A673 (cell line): ENCODE data around the gene TAF6L. TPM values are rescaled to one million over a fixed set of nuclear protein-coding genes. Genes with fewer than 3 reads are reported as not detected.
A peak's percentile ranks its signal among the peaks of the same experiment; 100 is the strongest.

Experiments used
- BruUV-seq: library from RNA; stranded (reverse); fragments of 400-500 nt; replicated peaks from 2 replicates; lab custom pipeline; 2021; lab: Mats Ljungman, UMichigan
- CTCF ChIA-PET: fragments of 300-600 bp; sonication (Branson Sonifier 250); formaldehyde crosslinking; loops from one replicate; lab custom pipeline; 2022; ENCODE audit warnings: antibody characterized with exemption; lab: Charles Lee
- POLR2A ChIA-PET: fragments of 300-600 bp; sonication (Branson Sonifier 250); formaldehyde crosslinking; loops from one replicate; lab custom pipeline; 2022; ENCODE audit warnings: antibody characterized with exemption; ENCODE audit not compliant: low non-redundant PET; lab: Charles Lee
- DNase-seq: peaks from one replicate; pipeline ENCODE4 v3.0.0-alpha.2; 2015; ENCODE audit warnings: low spot score
- H3K27ac ChIP-seq: fragments of 200-600 bp; sonication (generic); 2 replicates; pipeline ENCODE4 v1.5.1; 2016; ENCODE audit warnings: mixed run types, low read depth, mild to moderate bottlenecking, mixed read lengths, antibody characterized with exemption, low read length; ENCODE audit not compliant: poor library complexity, severe bottlenecking
- H3K27me3 ChIP-seq: fragments of 200-600 bp; sonication (generic); replicated peaks from 2 replicates; pipeline ENCODE4 v1.6.1; 2017; ENCODE audit warnings: mixed run types, low read depth, mild to moderate bottlenecking, mixed read lengths, antibody characterized with exemption, low read length; ENCODE audit not compliant: insufficient read depth, poor library complexity
- H3K36me3 ChIP-seq: fragments of 200-600 bp; sonication (generic); 2 replicates; pipeline ENCODE4 v1.6.1; 2016; ENCODE audit warnings: mixed run types, mild to moderate bottlenecking, mixed read lengths, antibody characterized with exemption, low read length; ENCODE audit not compliant: insufficient read depth, poor library complexity, severe bottlenecking
- H3K4me1 ChIP-seq: fragments of 200-600 bp; sonication (generic); 2 replicates; pipeline ENCODE4 v1.6.1; 2017; ENCODE audit warnings: mixed run types, mild to moderate bottlenecking, mixed read lengths, antibody characterized with exemption, low read length; ENCODE audit not compliant: insufficient read depth, poor library complexity, severe bottlenecking
- H3K4me3 ChIP-seq: fragments of 200-600 bp; sonication (generic); 2 replicates; pipeline ENCODE4 v1.5.1; 2016; ENCODE audit warnings: low read depth, mixed run types, mild to moderate bottlenecking, mixed read lengths, low read length; ENCODE audit not compliant: poor library complexity, severe bottlenecking
- H3K9me3 ChIP-seq: fragments of 200-600 bp; sonication (generic); 2 replicates; pipeline ENCODE4 v1.6.1; 2016; ENCODE audit warnings: mixed run types, low read depth, mild to moderate bottlenecking, mixed read lengths, antibody characterized with exemption, low read length; ENCODE audit not compliant: poor library complexity, severe bottlenecking
- CTCF ChIP-seq: fragments of 300-800, 200-600 bp; sonication (generic); conservative IDR thresholded peaks from 2 replicates; pipeline ENCODE4 v1.5.1; 2017; ENCODE audit warnings: low read depth, mild to moderate bottlenecking, antibody characterized with exemption, low read length, moderate library complexity, mixed read lengths
- EZH2 ChIP-seq: fragments of 200-600 bp; sonication (generic); IDR thresholded peaks from 2 replicates; pipeline ENCODE4 v1.6.1; 2017; ENCODE audit warnings: borderline replicate concordance, low read depth, mild to moderate bottlenecking, mixed read lengths, antibody characterized with exemption, low read length; ENCODE audit not compliant: poor library complexity, severe bottlenecking
- intact Hi-C: fragments of 100-400 bp; cut with micrococcal nuclease; formaldehyde crosslinking; loops from one replicate; pipeline ENCODE4 v1.10.0; 2022; ENCODE audit not compliant: unreplicated experiment
- total RNA-seq: library from RNA; stranded (reverse); gene quantifications from 2 replicates; pipeline ENCODE4 v1.2.3, GENCODE V29; 2021

TAF6L gene
- total RNA-seq, 1 experiment from 2014 or later, result 70.9 TPM

DNA sequence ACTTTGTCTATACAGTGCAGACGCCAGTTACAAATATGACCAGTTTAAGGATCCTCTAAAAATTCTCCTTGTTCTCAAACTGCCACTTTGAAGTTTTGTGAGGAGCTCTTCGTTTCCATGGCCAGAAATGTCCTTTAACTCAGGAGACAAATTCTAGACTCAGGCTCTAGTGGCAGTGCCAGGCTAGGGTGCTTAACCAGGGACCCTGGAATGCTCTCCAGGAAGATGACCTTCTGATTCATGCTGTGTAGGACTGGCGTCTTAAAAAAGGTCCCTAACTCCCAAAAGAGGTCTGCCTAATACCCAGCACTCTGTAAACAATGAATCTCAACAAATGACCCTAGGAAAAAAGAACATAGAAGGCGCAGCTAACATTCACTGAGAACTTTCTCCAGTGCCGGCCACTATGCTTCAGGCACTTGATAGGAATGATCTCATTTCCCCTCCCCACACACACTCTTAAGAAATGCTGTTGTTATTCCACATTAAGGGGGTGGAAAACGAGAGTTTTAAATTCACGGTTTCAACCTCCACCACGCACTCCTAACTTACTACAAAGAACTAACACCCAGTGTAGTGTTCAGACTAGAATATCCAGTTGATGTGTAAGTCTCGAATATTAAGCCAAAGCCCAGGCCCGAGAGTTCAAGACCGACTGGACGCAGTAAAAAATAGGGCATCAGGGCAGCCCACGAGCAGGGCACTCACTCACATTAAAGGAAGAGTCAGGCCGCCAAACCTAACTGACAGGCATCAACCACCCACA, 33.3 kb downstream of the TAF6L start:
- Histone ChIP-seq H3K4me3 (peak overlapping the region; percentile 82), H3K9me3 (no peaks in the 10 kb centered on the region), H3K36me3 (peaks cover 43% of the 10 kb centered on the region), H3K4me1 (peaks cover 19% of the 10 kb centered on the region), H3K27me3 (no peaks in the 10 kb centered on the region), H3K27ac (peak overlapping the region; percentile 87)
- TSS peak; percentile 73 for BruUV-seq
- intact Hi-C loops, result no loop called here
- TF ChIP-seq CTCF (no peak), EZH2 (no peak)
- CTCF ChIA-PET, result no interaction called here
- no peak for DNase-seq
- POLR2A ChIA-PET, result no interaction called here

- POLR2A ChIA-PET, result interaction anchor here (0.5 kb wide), 1 partner anchor 308 kb away, joined by 4 read pairs; no protein-coding TSS in a partner anchor
- H3K27ac ChIP-seq, result peak within 1 kb of the TSS; percentile 87
- H3K4me1 ChIP-seq, result peaks cover 19% of the 10 kb centered on the region
- peak within 1 kb of the TSS; percentile 82 for H3K4me3 ChIP-seq
- intact Hi-C loops, result no loop called here
- peaks cover 35% of the 10 kb centered on the region for H3K36me3 ChIP-seq
- H3K27me3 ChIP-seq, result no peaks in the 10 kb centered on the region
- DNase-seq, result peak; percentile 96
- CTCF ChIA-PET, result no interaction called here
- TF ChIP-seq EZH2 (no peak), CTCF (peak; percentile 12; the same call in 1 of the 2 replicates)
- BruUV-seq, result no TSS peak
- H3K9me3 ChIP-seq, result no peaks in the 10 kb centered on the region
Measured at GRCh38 chr11:62805076-62805892, 34.1 kb downstream of the TAF6L start, which contains the start of gene NXF1. TSS of gene NXF1 (minus strand) at chr11:62805440. CDS start at chr11:62805356, 84 bp downstream.

DNA sequence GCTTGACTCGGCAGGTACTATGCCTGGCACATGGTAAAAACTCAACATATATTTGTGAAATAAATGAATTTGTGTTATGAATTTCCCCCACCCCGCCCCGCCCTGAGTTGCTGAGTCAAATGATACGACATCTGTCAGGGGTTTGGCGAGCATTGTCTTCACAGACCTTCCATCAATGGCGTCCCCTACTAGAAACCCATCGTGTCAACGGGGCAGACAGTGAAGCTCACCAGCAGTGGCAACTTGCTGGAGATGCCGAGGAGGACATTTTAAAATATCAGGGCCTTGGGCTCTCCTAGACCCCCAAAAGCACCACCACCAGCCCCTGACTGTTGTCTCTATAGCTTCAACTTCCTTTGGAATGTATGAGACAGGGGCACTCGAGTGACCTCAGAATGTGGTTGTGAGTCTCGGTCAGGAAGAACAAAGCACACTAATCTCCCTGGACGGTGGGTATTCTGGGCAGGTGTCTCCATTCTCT, 34.8 kb downstream of the TAF6L start:
- no TSS peak for BruUV-seq
- Histone ChIP-seq H3K4me1 (peaks cover 19% of the 10 kb centered on the region), H3K27ac (peak overlapping the region; percentile 87), H3K9me3 (no peaks in the 10 kb centered on the region), H3K4me3 (peak overlapping the region; percentile 82), H3K27me3 (no peaks in the 10 kb centered on the region), H3K36me3 (peaks cover 28% of the 10 kb centered on the region)
- POLR2A ChIA-PET, result interaction anchor here (1.1 to 1.2 kb wide), 2 partner anchors 34 to 35 kb away, joined by 3 to 4 read pairs; no protein-coding TSS in a partner anchor
- TF ChIP-seq EZH2 (no peak), CTCF (no peak)
- CTCF ChIA-PET, result interaction anchor here (0.7 kb wide), 1 partner anchor 24 kb away, joined by 3 read pairs; no protein-coding TSS in a partner anchor
- intact Hi-C loops, result no loop called here
- DNase-seq, result no peak
